ENCODE results near the gene GPR179. TPM values are rescaled to one million over a fixed set of nuclear protein-coding genes. Genes with fewer than 3 reads are reported as not detected.

GPR179 gene
- total RNA-seq, 2 experiments from 2014 or later = 0.32 to 1.1 TPM

Other genes with a start within 250 kb of the GPR179 start
- gene TBC1D3E, start 216.0 kb downstream of the GPR179 start, total RNA-seq (2014; rRNA removed; shearing (Covaris generic)) = not detected in 2 replicates
- not detected in 2 replicates for gene TBC1D3E, start 216.0 kb downstream of the GPR179 start, total RNA-seq (2022)
- not detected in 2 replicates for gene TBC1D3, start 151.4 kb downstream of the GPR179 start, total RNA-seq (2014; rRNA removed; shearing (Covaris generic))
- not detected in 2 replicates for gene TBC1D3, start 151.4 kb downstream of the GPR179 start, total RNA-seq (2022)
- 29.5 and 29.6 TPM in 2 replicates for gene MRPL45, start 46.8 kb downstream of the GPR179 start, total RNA-seq (2014; rRNA removed; shearing (Covaris generic))
- gene MRPL45, start 46.8 kb downstream of the GPR179 start, total RNA-seq (2022) = 41.5 and 45.1 TPM in 2 replicates
- 27.0 and 36.1 TPM in 2 replicates for gene SOCS7, start 7.9 kb upstream of the GPR179 start, total RNA-seq (2014; rRNA removed; shearing (Covaris generic))
- gene SOCS7, start 7.9 kb upstream of the GPR179 start, total RNA-seq (2022) = 39.1 and 44.9 TPM in 2 replicates
- gene ARHGAP23, start 84.5 kb upstream of the GPR179 start, total RNA-seq (2014; rRNA removed; shearing (Covaris generic)) = 18.6 and 25.4 TPM in 2 replicates
- gene ARHGAP23, start 84.5 kb upstream of the GPR179 start, total RNA-seq (2022) = 14.6 and 16.3 TPM in 2 replicates

All from OCI-LY7 (cell line).